Mesendoderm (in vitro differentiated cells): ENCODE results near the gene FAM83B.
"Not testable (repeated sequence)": the region's sequence is repeated elsewhere in the genome, so short reads cannot be mapped to it uniquely, and the experiment has no call there.

Source experiments
- DNase-seq: peaks from one replicate; pipeline ENCODE4 v3.0.0; 2013
- H2AK5ac ChIP-seq: 2 replicates; pipeline ENCODE4 v1.6.1; 2013; ENCODE audit warnings: low read length, inconsistent platforms
- H2BK120ac ChIP-seq: 2 replicates; pipeline ENCODE4 v1.6.1; 2013; ENCODE audit warnings: low read depth, mild to moderate bottlenecking, low read length, moderate library complexity, mixed read lengths
- H2BK15ac ChIP-seq: replicated peaks from 2 replicates; pipeline ENCODE4 v1.6.1; 2013; ENCODE audit warnings: low read depth, mild to moderate bottlenecking, moderate library complexity
- H2BK5ac ChIP-seq: 2 replicates; pipeline ENCODE4 v1.6.1; 2013; ENCODE audit warnings: low read length, inconsistent platforms
- H3K18ac ChIP-seq: 2 replicates; pipeline ENCODE4 v1.6.1; 2013; ENCODE audit warnings: mild to moderate bottlenecking, low read length, mixed read lengths
- H3K23ac ChIP-seq: one replicate; pipeline ENCODE4 v1.6.1; 2013; ENCODE audit warnings: low read length
- H3K27ac ChIP-seq: 2 replicates; pipeline ENCODE4 v1.5.1; 2013; ENCODE audit warnings: low read depth, mild to moderate bottlenecking, inconsistent platforms, low read length, moderate library complexity
- H3K27me3 ChIP-seq: 2 replicates; pipeline ENCODE4 v1.6.1; 2013; ENCODE audit warnings: low read length, control low read depth, mild to moderate bottlenecking, inconsistent platforms; ENCODE audit not compliant: insufficient read depth, poor library complexity
- H3K36me3 ChIP-seq: 2 replicates; pipeline ENCODE4 v1.6.1; 2013; ENCODE audit warnings: low read length, inconsistent platforms; ENCODE audit not compliant: control insufficient read depth, insufficient read depth
- H3K4ac ChIP-seq: one replicate; pipeline ENCODE4 v1.6.1; 2013; ENCODE audit warnings: low read depth, mild to moderate bottlenecking, low read length, moderate library complexity
- H3K4me1 ChIP-seq: 2 replicates; pipeline ENCODE4 v1.6.1; 2013; ENCODE audit warnings: low read depth, low read length, inconsistent platforms; ENCODE audit not compliant: control insufficient read depth
- H3K4me2 ChIP-seq: 2 replicates; pipeline ENCODE4 v1.6.1; 2013; ENCODE audit warnings: low read length
- H3K4me3 ChIP-seq: 2 replicates; pipeline ENCODE4 v1.5.1; 2013; ENCODE audit warnings: mild to moderate bottlenecking, low read length
- H3K56ac ChIP-seq: one replicate; pipeline ENCODE4 v1.6.1; 2013; ENCODE audit warnings: low read length
- H3K79me1 ChIP-seq: 2 replicates; pipeline ENCODE4 v1.6.1; 2013; ENCODE audit warnings: low read length, inconsistent platforms
- H3K79me2 ChIP-seq: 2 replicates; pipeline ENCODE4 v1.6.1; 2013; ENCODE audit warnings: mild to moderate bottlenecking, low read length; ENCODE audit not compliant: control insufficient read depth, insufficient read depth
- H3K9ac ChIP-seq: 2 replicates; pipeline ENCODE4 v1.6.1; 2013; ENCODE audit warnings: low read length, inconsistent platforms
- H4K5ac ChIP-seq: one replicate; pipeline ENCODE4 v1.6.1; 2013; ENCODE audit warnings: low read length
- H4K8ac ChIP-seq: one replicate; pipeline ENCODE4 v1.6.1; 2013; ENCODE audit warnings: low read depth, mild to moderate bottlenecking, control low read depth, low read length, moderate library complexity
- WGBS: extraction: QIAGEN DNeasy Blood & Tissue Kit; methylation state at CpG from one replicate; pipeline ENCODE4 v1.1.7; 2013; ENCODE audit warnings: low lambda C conversion rate, missing lambda C conversion rate; ENCODE audit not compliant: insufficient coverage; ENCODE audit errors: extremely low coverage; 5-methylcytosine and 5-hydroxymethylcytosine counted together

Gene FAM83B

GRCh38 chr6:54824225-54824624, 22.3 kb upstream of the FAM83B start:
- not testable (repeated sequence) for H3K27me3 ChIP-seq, H3K9ac ChIP-seq, H3K4me3 ChIP-seq, H3K79me2 ChIP-seq, H3K18ac ChIP-seq, H3K36me3 ChIP-seq, H3K4me2 ChIP-seq, H3K79me1 ChIP-seq, H4K5ac ChIP-seq, H3K56ac ChIP-seq, H2AK5ac ChIP-seq, H3K4me1 ChIP-seq, H4K8ac ChIP-seq, H2BK120ac ChIP-seq, H3K4ac ChIP-seq, H3K23ac ChIP-seq, H2BK5ac ChIP-seq, DNase-seq, H3K27ac ChIP-seq, H2BK15ac ChIP-seq
- no CpG with 5 or more reads among the region's 6 CpGs for WGBS

GRCh38 chr6:54827010-54827409, 19.6 kb upstream of the FAM83B start:
- no CpG with 5 or more reads among the region's 2 CpGs for WGBS
- Histone ChIP-seq H3K23ac (no peak overlapping the region), H2BK15ac (no peak overlapping the region), H3K27ac (no peak overlapping the region), H3K4ac (no peak overlapping the region), H2BK120ac (no peak overlapping the region), H3K79me1 (no peaks in the 10 kb centered on the region), H2BK5ac (no peak overlapping the region), H3K27me3 (no peaks in the 10 kb centered on the region), H4K8ac (no peak overlapping the region), H3K36me3 (no peaks in the 10 kb centered on the region), H3K18ac (no peak overlapping the region), H2AK5ac (no peak overlapping the region), H3K79me2 (no peaks in the 10 kb centered on the region), H3K4me2 (no peak overlapping the region), H3K56ac (no peak overlapping the region), H3K4me3 (no peak overlapping the region), H3K4me1 (no peaks in the 10 kb centered on the region), H4K5ac (no peak overlapping the region), H3K9ac (no peak overlapping the region)
- no peak for DNase-seq

GRCh38 chr6:54830216-54830615, 16.4 kb upstream of the FAM83B start:
- Histone ChIP-seq H3K27ac (no peak overlapping the region), H2BK120ac (no peak overlapping the region), H3K4ac (no peak overlapping the region), H3K56ac (no peak overlapping the region), H3K4me1 (no peaks in the 10 kb centered on the region), H4K8ac (no peak overlapping the region), H4K5ac (no peak overlapping the region), H2AK5ac (no peak overlapping the region), H3K27me3 (no peaks in the 10 kb centered on the region), H3K9ac (no peak overlapping the region), H3K4me3 (no peak overlapping the region), H2BK5ac (no peak overlapping the region), H3K36me3 (no peaks in the 10 kb centered on the region), H3K23ac (no peak overlapping the region), H3K18ac (no peak overlapping the region), H3K4me2 (no peak overlapping the region), H3K79me2 (no peaks in the 10 kb centered on the region), H3K79me1 (no peaks in the 10 kb centered on the region), H2BK15ac (no peak overlapping the region)
- DNase-seq: no peak
- WGBS: no CpG with 5 or more reads among the region's 1 CpG

- no CpG with 5 or more reads among the region's 1 CpG for WGBS
Measured at GRCh38 chr6:54835176-54835575, 11.4 kb upstream of the FAM83B start.

GRCh38 chr6:54846857-54847674, 495 bp downstream of the FAM83B start:
- H2AK5ac ChIP-seq: no peak overlapping the region
- no CpG with 5 or more reads among the region's 35 CpGs for WGBS
- peak overlapping the region; percentile 65 for H3K4me3 ChIP-seq
- peak; percentile 65 for DNase-seq
- H3K27ac ChIP-seq: peak overlapping the region; percentile 0
- H3K18ac ChIP-seq: peak overlapping the region; percentile 95
- no peaks in the 10 kb centered on the region for H3K79me2 ChIP-seq
- peak overlapping the region; percentile 96 for H2BK15ac ChIP-seq
- H3K36me3 ChIP-seq: no peaks in the 10 kb centered on the region
- H3K4me1 ChIP-seq: no peaks in the 10 kb centered on the region
- H3K27me3 ChIP-seq: no peaks in the 10 kb centered on the region
- H3K4ac ChIP-seq: peak overlapping the region; percentile 84
- no peak overlapping the region for H2BK5ac ChIP-seq
- no peaks in the 10 kb centered on the region for H3K79me1 ChIP-seq
- no peak overlapping the region for H3K23ac ChIP-seq
- peak overlapping the region; percentile 70 for H3K4me2 ChIP-seq
- H4K8ac ChIP-seq: peak overlapping the region; percentile 88
- no peak overlapping the region for H4K5ac ChIP-seq
- H3K9ac ChIP-seq: peak overlapping the region; percentile 69
- H3K56ac ChIP-seq: peak overlapping the region; percentile 87
- H2BK120ac ChIP-seq: peak overlapping the region; percentile 76

More at GRCh38 chr6:54835176-54835575, 11.4 kb upstream of the FAM83B start:
- Histone ChIP-seq H3K4me2 (no peak overlapping the region), H3K56ac (no peak overlapping the region), H2AK5ac (no peak overlapping the region), H2BK120ac (no peak overlapping the region), H3K79me1 (no peaks in the 10 kb centered on the region), H3K27me3 (no peaks in the 10 kb centered on the region), H3K9ac (no peak overlapping the region), H2BK5ac (no peak overlapping the region), H3K18ac (no peak overlapping the region), H3K4me3 (no peak overlapping the region), H2BK15ac (no peak overlapping the region), H4K5ac (no peak overlapping the region), H4K8ac (no peak overlapping the region), H3K23ac (no peak overlapping the region), H3K4ac (no peak overlapping the region), H3K79me2 (no peaks in the 10 kb centered on the region), H3K36me3 (no peaks in the 10 kb centered on the region), H3K27ac (no peak overlapping the region), H3K4me1 (no peaks in the 10 kb centered on the region)
- no peak for DNase-seq
